Left renal cortex interstitium (tissue), 4 donors: ENCODE data around the gene KCNAB2. TPM values are rescaled to one million over a fixed set of nuclear protein-coding genes. Genes with fewer than 3 reads are reported as not detected.

Experiments
- DNase-seq, 4 donors: peaks; one replicate each; pipeline ENCODE4 v3.0.0-alpha.2; 2013; ENCODE audit warnings: low read depth in 4 of 4, low spot score in 2 of 4, missing footprints in 1 of 4
- polyA plus RNA-seq, 4 donors: library from polyadenylated mRNA; unstranded; fragments of 120-200 nt; gene quantifications; one replicate each; pipeline ENCODE4 v1.2.1, GENCODE V29; 2013; ENCODE audit not compliant: insufficient read length in 4 of 4

Gene KCNAB2
- polyA plus RNA-seq, 4 donors, result 4.4 to 5.5 (median 5.0) TPM

DNA sequence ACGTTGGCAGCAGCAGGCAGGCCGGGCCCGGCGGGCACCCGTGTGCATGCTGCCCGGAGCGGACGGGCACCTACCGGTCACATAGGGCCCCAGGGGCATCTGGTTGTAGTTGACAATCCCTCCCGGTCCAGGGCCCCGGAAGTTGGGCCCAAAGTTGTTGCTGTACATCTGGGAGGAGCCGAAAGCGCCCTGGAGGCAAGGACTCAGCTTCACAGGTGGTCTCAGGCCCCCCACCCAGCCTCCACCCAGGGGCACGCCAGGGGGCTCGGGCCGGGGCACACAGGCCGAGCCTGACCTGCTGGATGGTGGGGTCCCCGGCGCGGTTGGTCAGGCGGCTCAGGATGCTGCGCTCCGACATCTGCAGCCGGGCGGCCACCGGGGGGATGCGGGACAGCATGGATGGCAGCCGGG, 60.6 kb downstream of the KCNAB2 start:
- DNase-seq, result no peak

DNA sequence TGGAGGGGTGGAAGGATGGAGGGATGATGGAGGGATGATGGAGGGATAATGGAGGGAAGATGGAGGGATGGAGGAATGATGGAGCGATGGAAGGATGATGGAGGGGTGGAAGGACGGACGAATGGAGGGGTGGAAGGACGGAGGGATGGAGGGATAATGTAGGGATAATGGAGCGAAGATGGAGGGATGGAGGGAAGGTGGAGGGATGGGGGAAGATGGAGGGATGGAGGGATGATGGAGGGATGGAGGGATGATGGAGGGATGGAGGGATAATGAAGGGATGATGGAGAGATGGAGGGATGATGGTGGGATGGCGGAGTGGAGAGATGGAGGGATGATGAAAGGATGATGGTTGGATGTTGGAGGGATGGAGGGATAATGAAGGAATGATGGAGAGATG, 61.3 kb downstream of the KCNAB2 start:
- no peak for DNase-seq

DNA sequence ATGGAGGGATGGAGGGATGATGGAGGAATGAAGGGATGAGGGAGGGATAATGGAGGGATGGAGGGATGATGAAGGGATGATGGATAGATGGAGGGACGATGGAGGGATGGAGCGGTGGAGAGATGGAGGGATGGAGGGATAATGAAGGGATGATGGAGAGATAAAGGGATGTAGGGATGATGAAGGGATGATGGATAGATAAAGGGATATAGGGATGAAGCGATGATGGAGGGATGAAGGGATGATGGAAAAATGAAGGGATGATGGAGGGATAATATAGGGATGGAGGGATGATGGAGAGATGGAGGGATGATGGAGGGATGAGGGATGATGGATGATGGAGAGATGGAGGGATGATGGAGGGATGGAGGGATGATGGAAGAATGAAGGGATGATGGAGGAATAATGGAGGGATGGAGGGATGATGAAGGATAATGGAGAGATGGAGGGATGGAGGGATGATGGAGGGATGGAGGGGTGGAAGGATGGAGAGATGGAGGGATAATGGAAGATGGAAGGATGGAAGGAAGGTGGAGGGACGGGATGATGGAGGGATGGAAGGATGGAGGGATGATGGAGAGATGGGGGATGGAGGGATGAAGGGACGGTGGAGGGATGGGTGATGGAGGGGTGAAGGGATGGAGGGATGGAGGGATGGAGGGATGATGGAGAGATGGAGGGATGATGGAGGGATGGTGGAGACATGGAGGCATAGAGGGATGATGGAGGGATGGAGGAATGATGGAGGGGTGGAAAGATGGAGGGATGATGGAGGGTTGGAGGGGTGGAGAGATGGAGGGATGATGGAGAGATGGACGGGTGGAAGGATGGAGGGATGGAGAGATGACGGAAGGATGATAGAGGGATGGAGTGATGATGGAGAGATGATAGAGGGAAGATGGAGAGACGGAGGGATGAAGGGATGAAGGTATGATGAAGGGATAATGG, 62.0 kb downstream of the KCNAB2 start:
- DNase-seq, result no peak

DNA sequence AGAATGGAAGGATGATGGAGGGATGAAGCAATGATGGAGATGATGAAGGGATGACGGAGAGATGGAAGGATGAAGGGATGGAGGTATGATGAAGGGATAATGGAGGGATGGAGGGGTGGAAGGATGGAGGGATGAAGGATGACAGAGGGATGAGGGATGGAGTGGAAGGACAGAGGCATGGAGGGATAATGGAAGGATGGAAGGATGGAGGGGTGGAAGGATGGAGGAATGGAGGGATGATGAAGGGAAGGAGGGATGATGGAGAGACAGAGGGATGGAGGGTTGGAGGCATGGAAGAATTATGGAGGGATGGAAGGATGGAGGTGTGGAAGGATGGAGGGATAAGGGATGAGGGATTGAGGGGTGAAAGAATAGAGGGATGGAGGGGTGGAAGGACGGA, 62.8 kb downstream of the KCNAB2 start:
- no peak for DNase-seq

DNA sequence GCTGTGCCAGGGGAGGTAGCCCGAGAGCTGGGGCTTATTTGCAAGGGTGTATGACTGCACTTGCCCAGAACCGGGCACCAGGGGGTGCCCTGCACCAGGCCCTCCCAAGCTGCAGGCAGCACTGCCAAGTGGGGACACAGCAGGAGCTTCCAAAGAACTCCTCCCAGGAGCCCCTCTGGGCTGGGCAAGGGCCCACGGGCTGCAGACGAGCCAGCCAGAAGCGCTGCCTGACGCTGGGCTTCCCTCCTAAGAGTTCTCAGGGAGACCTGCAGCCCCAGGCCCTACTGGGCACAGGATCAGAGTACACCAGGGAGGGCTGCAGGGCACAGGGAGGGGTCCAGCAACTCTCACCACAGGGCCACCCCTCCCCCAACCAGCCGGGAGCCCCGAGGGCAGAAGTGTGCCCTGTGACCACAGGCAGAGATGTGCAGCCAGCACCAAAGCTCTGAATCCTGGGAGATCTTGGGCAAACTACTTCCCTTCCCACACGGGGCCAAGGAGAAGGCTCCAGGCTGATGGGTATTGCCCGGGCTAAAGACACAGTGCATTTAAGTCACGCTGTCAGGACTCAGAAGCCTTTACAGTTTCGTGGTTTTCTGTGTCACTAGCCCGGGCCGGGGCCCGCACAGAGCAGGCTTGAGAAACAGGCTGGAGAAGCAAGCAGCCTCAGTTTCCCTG, 63.4 kb downstream of the KCNAB2 start:
- no peak for DNase-seq

DNA sequence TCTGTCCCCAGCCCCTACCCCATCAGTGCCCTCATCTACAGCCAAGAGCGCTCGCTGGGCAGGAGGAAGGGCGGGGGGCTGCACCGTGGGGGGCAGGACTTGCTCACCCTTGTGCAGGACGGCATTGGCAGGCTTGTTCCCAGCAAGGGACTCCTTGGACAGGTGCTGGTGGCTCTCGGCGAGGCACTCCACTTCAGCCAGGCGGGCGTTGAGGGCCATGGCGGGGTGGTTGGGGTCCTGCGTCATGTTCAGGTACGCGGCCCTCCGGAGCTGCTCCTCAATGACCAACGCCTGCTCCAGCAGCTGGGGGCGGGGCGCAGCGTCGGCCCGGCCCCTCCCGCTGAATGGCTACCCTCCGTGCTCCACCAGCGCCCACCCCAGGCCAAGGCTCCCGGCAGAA, 64.0 kb downstream of the KCNAB2 start:
- DNase-seq, result no peak

DNA sequence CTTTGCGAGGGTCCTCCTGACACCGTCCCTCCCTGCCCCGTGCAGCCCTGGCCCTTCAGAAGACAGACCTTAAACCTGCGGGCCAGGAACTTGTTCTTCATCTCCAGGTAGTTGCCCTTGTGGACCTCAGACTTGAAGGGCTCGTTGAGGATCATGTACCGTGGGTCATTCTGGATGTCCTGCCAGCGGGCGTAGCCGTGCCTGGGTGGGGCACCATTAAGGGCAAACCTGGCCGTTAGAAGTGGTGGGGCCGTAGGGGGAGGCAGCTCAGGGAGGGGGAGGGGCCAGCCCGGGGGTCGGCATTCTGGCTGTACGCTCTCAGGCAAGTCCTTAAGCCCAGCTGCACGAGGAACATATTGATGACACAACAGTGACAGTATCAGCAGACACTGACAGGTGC, 64.6 kb downstream of the KCNAB2 start:
- no peak for DNase-seq

DNA sequence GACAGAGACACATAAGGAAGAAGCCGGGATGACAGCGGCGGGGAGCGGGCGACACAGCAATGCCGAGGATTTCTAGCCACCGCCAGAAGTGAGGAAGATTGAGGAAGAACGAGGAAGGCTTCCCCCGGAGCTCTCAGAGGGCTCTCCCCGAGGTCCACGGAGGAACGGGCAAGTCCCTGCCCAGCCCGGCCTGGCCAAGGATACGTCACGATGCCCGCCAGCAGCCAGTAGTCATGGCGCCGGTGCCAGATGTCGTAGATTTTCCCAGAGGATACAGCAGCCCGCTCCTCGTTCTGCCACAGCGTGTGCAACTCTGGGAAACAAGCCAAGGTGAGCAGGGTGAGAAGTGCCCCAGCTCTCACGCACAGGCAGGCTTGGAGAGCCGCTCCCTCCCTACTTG, 65.9 kb downstream of the KCNAB2 start:
- no peak for DNase-seq

DNA sequence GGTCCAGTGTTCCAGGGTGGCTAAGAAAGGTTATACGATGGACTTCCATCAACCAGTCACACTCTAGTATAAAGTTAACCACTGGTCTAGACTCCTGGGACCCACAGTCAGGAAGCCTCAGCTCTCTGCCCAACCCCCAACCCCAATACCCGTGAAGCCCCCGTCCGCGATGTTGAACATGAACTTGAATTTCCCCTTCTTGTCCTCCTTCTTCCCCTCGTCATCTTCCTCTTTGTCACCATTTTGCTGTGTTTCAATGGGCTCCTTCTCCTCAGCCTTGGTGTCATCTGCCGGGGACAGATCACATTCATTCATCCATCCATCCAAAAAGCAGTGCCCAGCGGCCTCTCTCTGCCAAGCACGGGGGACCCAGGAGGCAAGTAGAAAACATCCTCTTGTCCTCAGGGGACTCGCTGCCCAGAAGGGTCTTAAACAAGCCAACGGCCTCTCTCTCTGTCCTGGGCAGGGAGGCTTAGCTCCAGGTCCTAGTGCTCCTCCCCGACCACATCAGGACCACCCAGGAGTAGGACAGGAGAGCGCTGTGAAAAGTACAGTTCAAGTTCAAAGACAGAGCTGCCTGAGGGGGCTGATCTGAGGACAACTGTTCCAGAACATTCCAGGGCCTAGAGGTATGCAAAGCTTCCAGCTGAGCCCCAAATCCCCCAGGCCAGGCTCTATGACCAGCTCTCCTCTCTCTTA, 66.5 kb downstream of the KCNAB2 start:
- no peak for DNase-seq

DNA sequence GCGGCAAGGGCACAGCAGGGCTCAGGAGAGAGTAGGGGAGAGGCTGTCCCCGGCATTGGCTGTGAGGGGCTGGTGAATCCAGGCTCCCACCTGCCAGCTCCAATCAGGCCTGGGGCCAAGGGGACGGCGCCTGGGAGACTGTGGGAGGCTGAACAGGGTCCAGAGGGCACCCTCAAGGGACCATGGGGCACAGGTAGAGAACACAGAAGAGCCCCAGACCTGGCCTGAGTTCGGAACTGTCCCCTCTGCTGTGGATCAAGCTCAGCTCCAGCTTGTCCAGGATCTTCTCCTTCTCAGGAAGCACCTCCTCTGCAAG, 67.0 kb downstream of the KCNAB2 start:
- no peak for DNase-seq

DNA sequence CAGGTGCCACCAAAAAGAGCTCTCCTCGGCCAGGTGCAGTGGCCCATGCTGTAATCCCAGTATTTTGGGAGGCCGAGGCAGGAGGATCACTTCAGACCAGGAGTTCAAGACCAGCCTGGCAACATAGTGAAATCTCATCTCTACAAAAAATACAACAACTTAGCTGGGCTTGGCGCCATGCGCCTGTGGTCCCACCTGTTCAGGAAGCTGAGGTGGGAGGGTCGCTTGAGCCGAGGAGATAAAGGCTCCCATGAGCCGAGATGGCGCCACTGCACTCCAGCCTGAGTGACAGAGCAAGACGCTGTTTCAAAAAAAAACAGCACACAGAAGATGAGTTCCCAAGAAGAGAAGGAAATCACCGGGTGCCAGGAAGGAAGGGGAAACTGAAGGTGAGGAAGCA, 67.4 kb downstream of the KCNAB2 start:
- DNase-seq, result no peak

DNA sequence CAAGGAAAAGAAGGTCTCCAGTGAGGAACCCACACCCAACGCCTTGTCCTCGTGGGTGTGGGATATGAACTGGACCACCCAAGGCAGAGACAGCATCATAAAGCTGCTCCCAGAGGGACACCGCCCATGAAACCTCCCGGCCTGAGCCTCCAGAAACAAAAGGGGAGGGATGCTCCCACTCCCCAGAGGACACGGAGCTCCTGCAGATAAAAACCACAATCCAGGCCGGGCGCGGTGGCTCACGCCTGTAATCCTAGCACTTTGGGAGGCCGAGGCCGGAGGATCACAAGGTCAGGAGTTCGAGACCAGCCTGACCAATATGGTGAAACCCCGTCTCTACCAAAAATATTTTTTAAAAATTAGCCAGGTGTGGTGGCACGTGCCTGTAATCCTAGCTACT, 68.1 kb downstream of the KCNAB2 start:
- DNase-seq, result no peak

DNA sequence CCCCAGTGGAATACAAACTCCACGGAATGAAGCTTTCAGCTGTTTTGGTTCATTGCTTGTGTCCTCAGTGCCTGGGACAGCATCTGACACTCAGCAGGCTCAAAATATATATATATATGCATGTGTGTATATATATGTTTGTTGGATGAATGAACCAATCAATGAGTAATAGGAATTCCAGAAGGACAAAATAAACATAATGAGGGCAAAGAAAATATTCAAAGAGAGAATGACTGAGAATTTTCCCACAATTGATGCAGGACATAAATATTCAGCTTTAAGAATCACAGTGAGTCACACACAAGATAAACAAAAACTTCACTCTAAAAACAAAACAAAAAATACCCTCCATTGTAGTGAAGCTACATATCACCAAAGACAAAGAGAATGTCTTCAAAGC, 70.4 kb downstream of the KCNAB2 start:
- no peak for DNase-seq

DNA sequence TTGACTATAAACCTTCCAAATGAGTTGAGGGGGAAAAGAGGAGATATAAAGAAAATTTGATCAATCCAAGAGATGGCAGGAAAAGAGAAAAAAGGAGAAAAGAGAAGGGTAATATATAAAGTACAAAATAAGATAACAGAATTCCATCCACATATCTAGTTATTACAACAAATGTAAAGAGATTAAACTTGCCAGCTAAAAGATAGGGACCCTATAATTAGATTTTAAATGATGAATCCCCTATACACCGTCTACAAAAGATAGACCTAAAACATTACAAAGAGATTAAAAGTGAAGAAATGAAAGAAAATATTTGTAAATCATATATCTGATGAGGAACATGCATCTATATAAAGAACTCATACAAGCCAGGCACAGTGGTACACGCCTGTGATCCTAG, 71.4 kb downstream of the KCNAB2 start:
- DNase-seq, result no peak

DNA sequence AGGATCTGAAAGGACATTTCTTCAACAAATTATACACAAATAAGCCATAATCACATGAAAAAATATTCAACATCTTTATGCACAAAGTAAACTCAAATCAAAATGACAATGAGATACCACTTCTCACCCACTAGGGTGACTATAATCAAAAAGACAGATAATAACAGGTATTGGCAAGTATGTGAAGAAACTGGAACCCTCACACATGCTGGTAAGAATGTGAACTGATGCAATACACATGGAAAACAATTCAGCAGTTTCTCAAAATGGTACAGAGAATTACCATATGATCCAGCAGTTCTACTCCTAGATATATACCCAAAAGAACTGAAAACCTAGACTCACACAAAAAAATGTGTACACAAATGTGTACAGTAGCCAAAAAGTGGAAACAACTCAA, 71.9 kb downstream of the KCNAB2 start:
- DNase-seq, result no peak

DNA sequence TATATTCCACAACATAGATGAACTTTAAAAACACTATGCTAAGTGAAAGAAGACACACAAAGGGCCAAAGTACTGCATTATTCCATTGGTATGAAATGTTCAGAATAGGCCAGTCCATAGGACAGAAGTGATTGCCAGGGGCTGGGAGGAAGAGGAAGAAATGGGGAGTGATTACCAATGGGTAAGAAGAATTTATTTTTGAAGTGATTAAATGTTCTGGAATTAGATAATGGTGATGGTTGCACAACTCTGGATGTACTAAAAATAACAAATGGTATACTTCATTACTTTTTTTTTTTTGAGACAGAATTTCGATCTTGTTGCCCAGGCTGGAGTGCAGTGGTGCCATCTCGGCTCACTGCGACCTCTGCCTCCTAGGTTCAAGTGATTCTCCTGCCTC, 72.7 kb downstream of the KCNAB2 start:
- DNase-seq, result no peak

DNA sequence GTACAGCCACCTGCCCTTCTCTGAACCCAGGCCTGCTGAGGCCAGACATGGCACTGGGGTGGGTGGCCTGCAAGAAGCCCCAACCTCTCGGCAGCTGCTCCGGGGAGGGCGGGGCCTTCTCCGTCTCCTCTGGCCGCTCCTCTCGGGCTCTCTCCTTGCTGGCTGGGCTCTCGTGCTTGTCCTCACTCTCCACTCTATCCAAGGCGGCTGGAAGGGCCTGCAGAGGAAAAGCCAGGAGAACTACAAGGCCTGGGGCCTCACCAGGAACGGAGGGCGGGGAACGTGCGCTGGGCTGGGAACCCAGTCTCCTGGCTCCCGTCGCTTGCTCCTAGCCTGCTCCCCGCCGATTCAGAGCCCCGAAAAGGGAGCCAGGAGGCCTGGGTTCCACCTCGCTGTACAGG, 75.3 kb downstream of the KCNAB2 start:
- DNase-seq, result no peak

DNA sequence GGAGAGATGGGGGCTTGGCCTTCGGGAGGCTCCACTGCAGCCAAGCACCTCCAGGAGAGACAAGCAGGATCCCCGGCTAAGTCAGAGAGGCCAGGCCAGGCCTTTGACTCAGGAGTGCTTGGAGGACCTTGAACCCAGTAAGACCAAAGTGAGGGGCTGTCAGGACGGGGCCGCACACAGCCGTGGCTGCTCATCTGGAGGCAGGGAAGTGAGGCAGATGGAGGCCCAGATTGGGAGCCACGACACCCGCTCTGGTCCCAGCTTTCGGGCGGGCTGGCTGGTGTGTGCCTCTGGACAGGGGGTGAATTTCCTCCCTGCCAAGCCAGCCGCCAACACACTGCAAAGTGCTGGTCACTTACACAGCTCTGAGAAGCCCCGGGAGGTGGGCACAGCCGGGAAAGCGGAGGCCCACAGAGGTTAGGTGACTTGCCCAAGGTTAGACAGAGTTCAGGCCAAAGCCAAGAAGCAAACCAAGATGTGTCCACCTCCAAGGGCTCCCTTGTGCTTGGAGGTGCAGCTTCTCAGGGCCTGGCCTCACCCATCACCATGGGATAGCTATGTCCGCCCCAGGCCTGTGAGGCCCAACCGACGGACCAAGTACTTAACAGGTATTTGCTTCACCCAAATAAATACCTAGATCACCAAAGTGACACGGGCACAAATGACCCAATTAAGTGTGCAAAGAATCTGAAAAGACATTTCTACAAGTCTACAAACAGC, 76.1 kb downstream of the KCNAB2 start:
- DNase-seq, result no peak

DNA sequence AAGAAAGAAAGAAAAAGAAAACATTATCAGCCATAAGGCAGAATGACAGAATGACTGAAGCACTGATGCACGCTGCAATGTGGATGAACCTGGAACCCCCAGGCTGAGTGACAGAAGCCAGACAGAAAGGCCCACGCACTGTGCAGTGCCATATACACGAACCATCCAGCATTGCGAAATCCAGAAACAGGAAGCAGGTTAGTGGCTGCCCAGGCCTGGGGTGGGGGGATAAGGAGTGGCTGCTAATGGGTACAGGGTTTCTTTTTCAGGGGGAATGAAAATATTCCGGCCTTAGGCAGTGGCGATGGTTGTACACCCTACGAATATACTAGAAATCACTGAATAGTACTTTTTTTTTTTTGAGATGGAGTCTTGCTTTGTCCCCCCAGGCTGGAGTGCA, 77.4 kb downstream of the KCNAB2 start:
- DNase-seq, result no peak

DNA sequence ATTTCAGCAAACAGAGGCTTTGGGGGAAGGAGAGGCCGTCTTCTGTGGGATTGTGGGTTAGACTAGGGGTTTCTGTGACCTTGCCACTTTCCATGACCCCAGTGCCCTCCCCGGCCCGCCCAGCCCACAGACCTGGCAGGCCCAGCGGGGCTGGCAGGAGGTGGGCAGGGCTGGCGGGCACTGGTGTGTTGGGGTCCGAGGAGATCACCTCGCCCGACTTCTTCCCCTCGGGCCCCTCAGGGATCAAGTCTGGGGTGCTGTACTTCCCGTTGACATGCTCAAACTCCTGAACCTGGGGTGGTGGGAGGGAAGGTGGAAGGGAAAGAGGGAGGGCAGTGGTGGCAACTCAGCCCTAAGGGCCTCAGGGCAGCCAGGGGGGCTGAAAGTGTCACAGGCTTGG, 78.1 kb downstream of the KCNAB2 start:
- no peak for DNase-seq

DNA sequence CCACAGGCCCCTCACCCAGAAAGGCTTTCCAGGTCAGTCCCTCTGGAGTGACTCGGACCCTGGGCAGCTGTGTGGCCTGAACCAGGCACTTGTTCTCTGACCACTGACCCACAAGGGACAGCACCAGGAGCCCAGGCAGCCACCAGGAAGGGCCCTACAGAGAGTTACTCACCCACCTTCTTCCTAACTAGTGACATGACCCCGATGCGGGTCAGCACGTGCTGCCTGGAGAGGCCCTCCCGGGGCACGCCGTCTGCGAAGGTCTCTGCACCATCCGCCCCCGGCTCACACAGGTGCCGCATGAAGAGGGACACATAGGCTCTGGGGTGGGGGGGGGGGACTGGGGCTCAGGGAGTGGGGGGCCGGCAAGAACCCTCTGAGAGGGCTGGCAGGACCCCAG, 78.7 kb downstream of the KCNAB2 start:
- no peak for DNase-seq
